Astrocyte of the spinal cord (primary cell): Measurements from ENCODE around the gene HOXB3.

ENCODE experiments used
- DNase-seq: peaks from one replicate; pipeline ENCODE4 v3.0.0; 2011; ENCODE audit warnings: low read depth, low spot score
- H3K4me3 ChIP-seq: 2 replicates; pipeline ENCODE4 v1.5.1; 2011; ENCODE audit warnings: low read depth, mild to moderate bottlenecking, low read length, moderate library complexity
- CTCF ChIP-seq: IDR thresholded peaks from 2 replicates; pipeline ENCODE4 v1.5.1; 2012; ENCODE audit warnings: low read depth, mild to moderate bottlenecking, low read length, inconsistent platforms
- in situ Hi-C: cut with HindIII; loops from 2 replicates; pipeline ENCODE4 v1.10.0; 2017; ENCODE audit warnings: low sequenced_read_pairs

The HOXB3 gene

GRCh38 chr17:48589060-48589830 is 796 bp downstream of the HOXB3 start:
- H3K4me3 ChIP-seq, result peak overlapping the region; percentile 77
- in situ Hi-C loops, result no loop called here
- no peak for DNase-seq
- no peak for TF ChIP-seq CTCF

- in situ Hi-C loops, result no loop called here
These were observed 1.5 kb downstream of the HOXB3 start for GRCh38 chr17:48588528-48588927.

GRCh38 chr17:48588074-48588415 is 2.0 kb downstream of the HOXB3 start:
- peak overlapping the region; percentile 77 for H3K4me3 ChIP-seq
- TF ChIP-seq CTCF, result no peak
- no peak for DNase-seq
- in situ Hi-C loops, result no loop called here

More at GRCh38 chr17:48588528-48588927, 1.5 kb downstream of the HOXB3 start:
- no peak for DNase-seq
- peak overlapping the region; percentile 77 for H3K4me3 ChIP-seq
- TF ChIP-seq CTCF, result no peak

DNA sequence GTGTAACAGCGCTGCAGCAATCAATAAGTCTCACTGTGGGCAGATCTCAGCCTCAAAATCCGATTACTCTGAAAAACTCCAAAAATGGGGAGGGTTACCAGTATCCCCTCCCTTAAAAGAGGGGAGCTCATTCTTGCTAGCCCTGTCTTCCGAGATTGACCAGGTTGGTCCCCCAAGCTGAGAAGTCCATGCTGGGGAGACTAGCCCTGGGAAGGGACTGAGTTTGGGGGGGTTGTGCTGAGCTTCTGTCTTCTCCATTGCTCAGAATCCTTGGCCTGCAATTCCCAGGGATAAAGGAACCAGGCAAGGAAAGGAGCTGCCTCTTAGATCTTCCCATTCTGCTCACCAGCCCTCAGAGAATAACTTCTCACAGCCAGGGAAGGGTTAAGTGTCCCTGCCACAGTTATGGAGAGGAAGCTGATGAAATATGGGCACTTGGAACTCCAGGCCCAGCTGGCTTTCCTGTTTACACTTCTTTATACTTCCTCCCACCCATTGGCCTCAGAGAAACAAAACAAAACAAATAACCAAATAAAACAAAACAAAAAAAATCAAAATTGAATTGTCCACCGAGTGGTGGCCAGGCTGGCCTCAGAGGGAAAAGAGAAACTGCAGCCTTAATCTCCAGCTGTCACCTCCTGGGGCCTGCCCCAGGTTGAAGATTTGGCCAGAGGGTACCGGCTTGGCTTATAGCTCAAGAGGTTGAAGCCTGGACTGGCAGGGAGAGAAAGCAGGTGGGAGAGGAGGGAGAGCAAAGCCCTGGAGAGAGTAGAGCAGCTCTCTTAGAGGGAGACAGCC is 2.6 kb downstream of the HOXB3 start:
- in situ Hi-C loops, result no loop called here
- peak overlapping the region; percentile 77 for H3K4me3 ChIP-seq
- no peak for DNase-seq
- TF ChIP-seq CTCF, result no peak

GRCh38 chr17:48586355-48587258 is 3.4 kb downstream of the HOXB3 start:
- DNase-seq, result no peak
- in situ Hi-C loops, result no loop called here
- peak overlapping the region; percentile 77 for H3K4me3 ChIP-seq
- TF ChIP-seq CTCF, result no peak

GRCh38 chr17:48584223-48584741 is 5.8 kb downstream of the HOXB3 start:
- in situ Hi-C loops, result no loop called here
- H3K4me3 ChIP-seq, result peak overlapping the region; percentile 77
- TF ChIP-seq CTCF, result no peak
- no peak for DNase-seq
